Epidermal melanocyte (primary cell): ENCODE measurements around the gene P3H2.

Source experiments
- DNase-seq: peaks from one replicate; pipeline ENCODE4 v3.0.0; 2011; ENCODE audit warnings: low spot score; ENCODE audit not compliant: insufficient read length

P3H2 gene

GRCh38 chr3:190127195-190127594, 6.5 kb upstream of the P3H2 start:
- DNase-seq: no peak

GRCh38 chr3:190125436-190126068, 4.9 kb upstream of the P3H2 start:
- no peak for DNase-seq

- DNase-seq: no peak
These were observed 3.4 kb upstream of the P3H2 start for GRCh38 chr3:190124067-190124466.

GRCh38 chr3:190122198-190122771, 1.6 kb upstream of the P3H2 start:
- DNase-seq: no peak

GRCh38 chr3:190121383-190121782, 686 bp upstream of the P3H2 start:
- DNase-seq: no peak

- DNase-seq: no peak
These were observed 322 bp upstream of the P3H2 start for GRCh38 chr3:190121061-190121377.

- DNase-seq: no peak
These were observed 1.0 kb downstream of the P3H2 start for GRCh38 chr3:190119461-190120268.

GRCh38 chr3:190118438-190118837, 2.3 kb downstream of the P3H2 start:
- DNase-seq: no peak

- no peak for DNase-seq
These were observed 2.7 kb downstream of the P3H2 start for GRCh38 chr3:190117981-190118380.

- DNase-seq: no peak
These were observed 4.1 kb downstream of the P3H2 start for GRCh38 chr3:190116551-190117067.

- DNase-seq: no peak
These were observed 9.9 kb downstream of the P3H2 start for GRCh38 chr3:190110826-190111225.

- no peak for DNase-seq
These were observed 11.3 kb downstream of the P3H2 start for GRCh38 chr3:190109441-190109840.

- no peak for DNase-seq
These were observed 11.9 kb downstream of the P3H2 start for GRCh38 chr3:190108804-190109203.

GRCh38 chr3:190105876-190106275, 14.8 kb downstream of the P3H2 start:
- DNase-seq: no peak

GRCh38 chr3:190101320-190102011, 19.2 kb downstream of the P3H2 start:
- DNase-seq: no peak

- no peak for DNase-seq
These were observed 21.6 kb downstream of the P3H2 start for GRCh38 chr3:190099099-190099498.

GRCh38 chr3:190097617-190098016, 23.1 kb downstream of the P3H2 start:
- no peak for DNase-seq

- no peak for DNase-seq
These were observed 23.7 kb downstream of the P3H2 start for GRCh38 chr3:190097025-190097424.

- no peak for DNase-seq
These were observed 24.4 kb downstream of the P3H2 start for GRCh38 chr3:190096345-190096744.

GRCh38 chr3:190094160-190094718, 26.5 kb downstream of the P3H2 start:
- no peak for DNase-seq

- DNase-seq: no peak
These were observed 28.4 kb downstream of the P3H2 start for GRCh38 chr3:190092250-190092649.

- DNase-seq: no peak
These were observed 31.0 kb downstream of the P3H2 start for GRCh38 chr3:190089711-190090110.
